Hematopoietic multipotent progenitor cell treated with erythropoietin and hydrocortisone succinate and interleukin-3 and kit ligand, for 8 days (in vitro differentiated cells): ENCODE measurements around the gene DCP1B.

ENCODE experiments used
- DNase-seq: peaks from one replicate; pipeline ENCODE4 v3.0.0-alpha.2; 2015

Gene DCP1B

GRCh38 chr12:2004113-2004929 lies at the start of gene DCP1B:
TSS of gene DCP1B (minus strand) at chr12:2004457. CDS start at chr12:2004431, 26 bp downstream.
- DNase-seq: peak; percentile 95

- DNase-seq: no peak
Measured at GRCh38 chr12:2053691-2054090, 49.4 kb upstream of the DCP1B start.

GRCh38 chr12:2052826-2053678 lies 48.8 kb upstream of the DCP1B start, which contains the start of gene CACNA1C:
TSS of gene CACNA1C (plus strand) at chr12:2052987. CDS start at chr12:2053563, 576 bp downstream.
- DNase-seq: peak; percentile 10

GRCh38 chr12:2051700-2052621 lies 47.7 kb upstream of the DCP1B start:
- DNase-seq: no peak

GRCh38 chr12:2049604-2050540 lies 45.6 kb upstream of the DCP1B start:
- DNase-seq: no peak

GRCh38 chr12:2047752-2048151 lies 43.5 kb upstream of the DCP1B start:
- DNase-seq: no peak

- no peak for DNase-seq
Measured at GRCh38 chr12:2046957-2047356, 42.7 kb upstream of the DCP1B start.

GRCh38 chr12:2044165-2044564 lies 39.9 kb upstream of the DCP1B start:
- no peak for DNase-seq

GRCh38 chr12:2043054-2043453 lies 38.8 kb upstream of the DCP1B start:
- no peak for DNase-seq

- no peak for DNase-seq
Measured at GRCh38 chr12:2039034-2039433, 34.8 kb upstream of the DCP1B start.

- DNase-seq: no peak
Measured at GRCh38 chr12:2035431-2036055, 31.3 kb upstream of the DCP1B start.

GRCh38 chr12:2034633-2035430 lies 30.6 kb upstream of the DCP1B start:
- peak; percentile 79 for DNase-seq

GRCh38 chr12:2032506-2032905 lies 28.2 kb upstream of the DCP1B start:
- no peak for DNase-seq

- peak; percentile 57 for DNase-seq
Measured at GRCh38 chr12:2029851-2030250, 25.6 kb upstream of the DCP1B start.

GRCh38 chr12:2027351-2027750 lies 23.1 kb upstream of the DCP1B start:
- no peak for DNase-seq

- DNase-seq: no peak
Measured at GRCh38 chr12:2023365-2023764, 19.1 kb upstream of the DCP1B start.

GRCh38 chr12:2020511-2020910 lies 16.3 kb upstream of the DCP1B start:
- no peak for DNase-seq

GRCh38 chr12:2019126-2019525 lies 14.9 kb upstream of the DCP1B start:
- no peak for DNase-seq

- no peak for DNase-seq
Measured at GRCh38 chr12:2018391-2018790, 14.1 kb upstream of the DCP1B start.
